Heart left ventricle (tissue), 16 donors: ENCODE results near the gene DHX36. TPM values are rescaled to one million over a fixed set of nuclear protein-coding genes. Genes with fewer than 3 reads are reported as not detected.

Experiments used
- ATAC-seq, 4 donors: fragments of 200-7000 bp; cut with Tn5 transposase; one replicate each; pipeline ENCODE4 v1.9.1; 2020 to 2022; ENCODE audit warnings: moderate library complexity in 4 of 4, mild to moderate bottlenecking in 3 of 4, moderate number of reproducible peaks in 1 of 4
- DNase-seq, 5 donors: peaks; one replicate each; pipeline ENCODE4 v3.0.0-alpha.2; 2020
- H3K27ac ChIP-seq, 12 donors: fragments of 200-600 bp; sonication (generic) in 4 of 12; one replicate each; pipeline versions ENCODE4 v1.5.0 to v1.8.0; 2016 to 2022; ENCODE audit warnings: mild to moderate bottlenecking in 2 of 12
- H3K27me3 ChIP-seq, 9 donors: fragments of 200-600 bp; sonication (generic) in 2 of 9; one replicate each; pipeline versions ENCODE4 v1.5.1 to v1.8.0; 2016 to 2022; ENCODE audit warnings: mild to moderate bottlenecking in 3 of 9
- H3K36me3 ChIP-seq, 9 donors: fragments of 200-600 bp; sonication (generic) in 2 of 9; one replicate each; pipeline versions ENCODE4 v1.5.0 to v1.8.0; 2018 to 2022; ENCODE audit warnings: mild to moderate bottlenecking in 2 of 9
- H3K4me1 ChIP-seq, 12 donors: fragments of 200-600 bp; sonication (generic) in 4 of 12; one replicate each; pipeline versions ENCODE4 v1.5.0 to v1.8.0; 2016 to 2022; ENCODE audit warnings: mild to moderate bottlenecking in 3 of 12
- H3K4me3 ChIP-seq, 12 donors: fragments of 200-600 bp; sonication (generic) in 4 of 12; one replicate each; pipeline versions ENCODE4 v1.5.0 to v1.8.0; 2017 to 2022; ENCODE audit warnings: mild to moderate bottlenecking in 9 of 12, moderate library complexity in 4 of 12
- H3K9me3 ChIP-seq, 12 donors: fragments of 200-600 bp; sonication (generic) in 4 of 12; one replicate each; pipeline versions ENCODE4 v1.5.0 to v1.8.0; 2016 to 2022; ENCODE audit warnings: mild to moderate bottlenecking in 1 of 12
- POLR2A ChIP-seq, 2 donors: fragments of 450-650 bp; IDR thresholded peaks; one replicate each; pipeline ENCODE4 v1.6.1; 2017; ENCODE audit warnings: antibody characterized with exemption in 2 of 2, mild to moderate bottlenecking in 2 of 2, moderate library complexity in 2 of 2
- WGBS, 4 donors: extraction: QIAGEN DNeasy Blood & Tissue Kit in 2 of 4; methylation state at CpG; one replicate each; pipeline versions ENCODE4 v1.1.5 to v1.1.7; 2013 to 2018; 5-methylcytosine and 5-hydroxymethylcytosine counted together
- intact Hi-C, 10 donors: fragments of 100-400 bp; cut with DNase I; formaldehyde crosslinking; loops; one replicate each; pipeline versions ENCODE4 v1.11.1 to v1.14.2; 2022
- polyA plus RNA-seq, 2 donors: library from polyadenylated mRNA; stranded (reverse); fragments of 200-250 nt; gene quantifications; one replicate each; pipeline ENCODE4 v1.2.3, GENCODE V29; 2013
- total RNA-seq, 9 donors: library from RNA; depleted of rRNA in 2 of 9; stranded (reverse); fragments of >200 nt in 2 of 9; fragmentation: NEBNext Ultra II Directional in 3 of 9; extraction: Animal tissue kit (Norgen Biotek cat#: 25700) in 3 of 9; gene quantifications; one replicate each; pipeline versions ENCODE4 v1.1.0 to v1.2.4, GENCODE V29; 2016 to 2023
- TF ChIP-seq, protein P1 (sequence below), 12 donors: fragments of 200-600 bp; sonication (generic) in 4 of 12; IDR thresholded peaks; one replicate each; pipeline versions ENCODE4 v1.5.0 to v1.8.0; 2018 to 2022; ENCODE audit warnings: antibody characterized with exemption in 12 of 12, mild to moderate bottlenecking in 5 of 12
- donor health status: ischemic (EF 13 %, LVEDD 7.1; RV severe dilation, severe dysfunction).
- donor health status: healthy with polysubstance abuse.
- donor health status: DM: no; HTN: yes; CAD: no.
- donor health status: DM: no; HTN: no; CAD: no.
- donor health status: ischemic (EF 25% LVEDD 6.9; RV normal size, moderate dysfunction).
- donor health status: ischemic (EF 25% LVEDD 5.7; RV mildly dilated, moderate dysfunction).
- donor health status: healthy.
- donor health status: DM: yes; HTN: yes; CAD: no.
- donor health status: ischemic (EF 35%, LVEDD 5.7; RV mildly dilated, moderate dysfunction).
- donor health status: nonischemic (EF 11% LVEDD 7.7; RV severe dilation, severe dysfunction).
- donor health status: DM: yes; HTN: yes; CAD: no.
- donor health status: PGD.
- donor health status: ischemic (EF 29% LVEDD 5.4; RV normal size, mild dysfunction).
- donor health status: nonischemic (EF 23%, LVEDD 6.1; RV moderate dilation, normal function).

DHX36 gene
- total and polyA plus RNA-seq, 11 donors: 20.4 to 50.0 (median 34.2) TPM

DNA sequence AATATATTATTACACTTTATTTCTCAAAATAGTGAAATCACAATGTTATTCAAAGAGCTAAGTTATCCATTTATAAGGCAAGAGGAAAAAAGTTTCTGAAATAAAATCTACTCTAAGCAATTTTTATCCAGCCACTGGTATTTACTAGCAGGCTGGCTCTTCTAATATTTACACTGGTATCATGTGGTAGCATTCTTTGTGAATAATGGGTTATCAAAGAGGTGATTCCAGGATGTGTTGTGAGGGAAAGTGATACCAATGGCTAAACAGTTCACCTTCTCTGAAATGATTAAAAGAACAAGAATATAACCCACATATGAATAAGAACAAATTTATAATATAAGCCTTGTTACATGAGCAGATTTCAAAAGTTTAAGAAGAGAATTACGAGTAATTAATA, 44.1 kb downstream of the DHX36 start:
- TF ChIP-seq POLR2A (IDR thresholded peaks at IDR 0.05): no peak
- TF ChIP-seq, protein P1, sequence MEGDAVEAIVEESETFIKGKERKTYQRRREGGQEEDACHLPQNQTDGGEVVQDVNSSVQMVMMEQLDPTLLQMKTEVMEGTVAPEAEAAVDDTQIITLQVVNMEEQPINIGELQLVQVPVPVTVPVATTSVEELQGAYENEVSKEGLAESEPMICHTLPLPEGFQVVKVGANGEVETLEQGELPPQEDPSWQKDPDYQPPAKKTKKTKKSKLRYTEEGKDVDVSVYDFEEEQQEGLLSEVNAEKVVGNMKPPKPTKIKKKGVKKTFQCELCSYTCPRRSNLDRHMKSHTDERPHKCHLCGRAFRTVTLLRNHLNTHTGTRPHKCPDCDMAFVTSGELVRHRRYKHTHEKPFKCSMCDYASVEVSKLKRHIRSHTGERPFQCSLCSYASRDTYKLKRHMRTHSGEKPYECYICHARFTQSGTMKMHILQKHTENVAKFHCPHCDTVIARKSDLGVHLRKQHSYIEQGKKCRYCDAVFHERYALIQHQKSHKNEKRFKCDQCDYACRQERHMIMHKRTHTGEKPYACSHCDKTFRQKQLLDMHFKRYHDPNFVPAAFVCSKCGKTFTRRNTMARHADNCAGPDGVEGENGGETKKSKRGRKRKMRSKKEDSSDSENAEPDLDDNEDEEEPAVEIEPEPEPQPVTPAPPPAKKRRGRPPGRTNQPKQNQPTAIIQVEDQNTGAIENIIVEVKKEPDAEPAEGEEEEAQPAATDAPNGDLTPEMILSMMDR (IDR thresholded peaks at IDR 0.05): no peak
- H3K4me1 ChIP-seq: peaks cover 0 to 16% (median 5%) of the 10 kb centered on the region in 12 donors
- H3K36me3 ChIP-seq: peaks cover 0 to 100% (median 97%) of the 10 kb centered on the region in 9 donors
- H3K27me3 ChIP-seq: no peaks in the 10 kb centered on the region
- ATAC-seq (no peak), DNase-seq (no peak)
- intact Hi-C loops: no loop called here
- H3K4me3 ChIP-seq: no peak overlapping the region
- no peaks in the 10 kb centered on the region for H3K9me3 ChIP-seq
- H3K27ac ChIP-seq: no peak overlapping the region
- WGBS, 4 donors: 91 to 97% (median 97%) methylated on average over 1 of the region's 1 CpG

DNA sequence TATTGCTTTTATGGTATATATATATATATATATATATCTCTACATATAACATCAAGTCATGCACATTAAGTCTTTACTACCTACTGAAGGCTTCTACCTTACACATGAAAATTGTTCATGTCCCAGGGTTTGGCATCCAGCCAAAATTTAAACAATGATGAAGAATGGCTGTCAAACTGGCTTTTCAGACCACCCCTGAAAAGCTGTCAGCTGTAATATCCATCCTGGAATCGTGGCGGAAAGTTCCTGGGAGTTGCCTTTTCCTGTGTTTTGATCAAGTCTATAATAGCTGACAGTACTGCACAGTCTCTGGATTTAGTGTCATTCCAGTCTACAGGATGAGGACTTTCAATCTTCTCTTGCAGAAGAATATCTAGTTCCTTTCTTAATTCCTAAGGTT, 48.3 kb downstream of the DHX36 start:
- Histone ChIP-seq H3K27ac (peak overlapping the region in 5 of 12 donors; percentile 24 to 54 (median 31)), H3K9me3 (no peaks in the 10 kb centered on the region), H3K27me3 (no peaks in the 10 kb centered on the region), H3K36me3 (peaks cover 0 to 97% (median 90%) of the 10 kb centered on the region in 9 donors), H3K4me3 (no peak overlapping the region), H3K4me1 (peaks cover 0 to 36% (median 15%) of the 10 kb centered on the region in 12 donors)
- ATAC-seq: peak in 2 of 4 donors; percentile 55 to 76
- DNase-seq: peak in 1 of 5 donors; percentile 30
- intact Hi-C loops: loop anchor here in 1 of 10 donors (5.0 kb wide), 1 partner anchor 46 kb away; the partner anchor contains the start of gene DHX36
- 46 to 60% (median 55%) methylated on average over 2 of the region's 2 CpGs for WGBS, 4 donors
- TF ChIP-seq, protein P1 (IDR thresholded peaks at IDR 0.05): no peak
- TF ChIP-seq POLR2A (IDR thresholded peaks at IDR 0.05): no peak

DNA sequence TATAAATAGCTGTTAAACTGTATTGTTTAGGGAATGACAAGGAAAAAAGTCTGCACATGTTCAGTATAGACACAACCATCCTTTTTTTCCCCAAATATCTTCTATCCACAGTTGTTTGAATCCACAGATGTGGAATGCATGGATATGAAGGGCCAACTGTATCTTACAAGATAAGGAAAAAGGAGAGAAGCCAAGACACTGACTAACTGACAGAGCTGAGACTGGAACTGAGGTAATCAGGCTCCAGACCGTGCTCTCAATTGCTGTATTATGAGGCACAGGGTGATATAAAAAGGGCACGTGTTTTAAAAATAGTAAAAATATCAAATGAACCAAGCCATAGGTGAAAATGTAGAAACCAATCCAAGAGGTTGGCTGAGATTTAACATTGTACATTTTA, 49.0 kb downstream of the DHX36 start:
- intact Hi-C loops: loop anchor here in 1 of 10 donors (5.0 kb wide), 1 partner anchor 47 kb away; the partner anchor contains the start of gene DHX36
- H3K4me1 ChIP-seq: peaks cover 0 to 36% (median 15%) of the 10 kb centered on the region in 12 donors
- H3K27ac ChIP-seq: peak overlapping the region in 7 of 12 donors; percentile 1 to 42 (median 19)
- ATAC-seq (peak; percentile 32 to 82 (median 56)), DNase-seq (no peak)
- no peak overlapping the region for H3K4me3 ChIP-seq
- TF ChIP-seq, protein P1 (IDR thresholded peaks at IDR 0.05): no peak
- no peak for TF ChIP-seq POLR2A (IDR thresholded peaks at IDR 0.05)
- H3K27me3 ChIP-seq: no peaks in the 10 kb centered on the region
- WGBS, 4 donors: 21 to 27% (median 25%) methylated on average over 2 of the region's 2 CpGs
- no peaks in the 10 kb centered on the region for H3K9me3 ChIP-seq
- peaks cover 0 to 93% (median 83%) of the 10 kb centered on the region in 9 donors for H3K36me3 ChIP-seq

DNA sequence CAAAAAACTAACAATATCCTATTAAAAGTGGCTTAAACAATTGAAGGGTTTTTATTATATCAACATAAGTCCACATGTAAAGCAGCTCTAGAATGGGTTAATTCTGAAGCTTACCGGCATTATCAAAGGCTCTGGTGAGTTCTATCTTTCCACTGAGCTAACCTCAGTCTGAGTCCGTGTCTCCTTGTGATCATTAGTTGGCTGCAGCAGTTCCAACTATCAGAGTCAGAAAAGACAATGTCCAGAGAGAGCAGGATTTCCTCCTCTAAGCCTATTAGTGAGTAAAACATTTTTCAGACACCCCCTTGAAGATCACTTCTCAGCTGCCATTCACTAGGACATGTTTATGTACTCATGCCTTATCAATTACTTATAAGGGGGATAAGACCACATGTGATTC, 49.9 kb downstream of the DHX36 start:
- H3K4me1 ChIP-seq: peaks cover 0 to 36% (median 15%) of the 10 kb centered on the region in 12 donors
- peaks cover 0 to 91% (median 82%) of the 10 kb centered on the region in 9 donors for H3K36me3 ChIP-seq
- 0 to 18% (median 10%) methylated on average over 2 of the region's 2 CpGs for WGBS, 4 donors
- intact Hi-C loops: no loop called here
- peak overlapping the region in 4 of 12 donors; percentile 23 to 51 (median 35) for H3K27ac ChIP-seq
- no peaks in the 10 kb centered on the region for H3K27me3 ChIP-seq
- no peak overlapping the region for H3K4me3 ChIP-seq
- DNase-seq (no peak), ATAC-seq (peak; percentile 36 to 77 (median 68))
- TF ChIP-seq, protein P1 (IDR thresholded peaks at IDR 0.05): no peak
- TF ChIP-seq POLR2A (IDR thresholded peaks at IDR 0.05): no peak
- no peaks in the 10 kb centered on the region for H3K9me3 ChIP-seq
